ENCODE data around the gene TRAF7. TPM values are rescaled to one million over a fixed set of nuclear protein-coding genes. Genes with fewer than 3 reads are reported as not detected.

Gene TRAF7
- total RNA-seq, 1 donor from 2014 or later = 35.7 TPM

DNA sequence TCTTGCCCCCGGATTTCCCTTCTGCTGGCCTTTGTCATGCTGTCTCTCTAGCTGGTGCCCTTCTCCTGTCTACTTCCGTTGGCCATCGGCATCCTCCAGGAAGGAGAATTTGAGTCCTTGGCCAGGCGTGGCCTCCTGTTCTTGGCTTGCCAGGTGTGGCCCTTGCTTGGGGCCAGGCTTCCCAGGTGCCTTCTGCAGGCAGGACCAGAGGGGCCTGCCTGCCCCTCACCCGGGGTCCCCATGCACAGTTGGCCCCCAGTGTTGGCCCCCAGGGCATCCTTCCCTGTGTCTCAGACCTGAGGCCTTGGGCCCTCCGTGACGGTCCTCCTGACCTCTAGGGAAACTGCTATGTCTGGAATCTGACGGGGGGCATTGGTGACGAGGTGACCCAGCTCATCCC is 52.3 kb downstream of the TRAF7 start:
- DNase-seq (ENCODE audit: low spot score) = no peak
- intact Hi-C loops (cut with DNase I) = loop anchor here (5.0 kb wide), 1 partner anchor 51 kb away; the partner anchor contains the start of gene TRAF7

DNA sequence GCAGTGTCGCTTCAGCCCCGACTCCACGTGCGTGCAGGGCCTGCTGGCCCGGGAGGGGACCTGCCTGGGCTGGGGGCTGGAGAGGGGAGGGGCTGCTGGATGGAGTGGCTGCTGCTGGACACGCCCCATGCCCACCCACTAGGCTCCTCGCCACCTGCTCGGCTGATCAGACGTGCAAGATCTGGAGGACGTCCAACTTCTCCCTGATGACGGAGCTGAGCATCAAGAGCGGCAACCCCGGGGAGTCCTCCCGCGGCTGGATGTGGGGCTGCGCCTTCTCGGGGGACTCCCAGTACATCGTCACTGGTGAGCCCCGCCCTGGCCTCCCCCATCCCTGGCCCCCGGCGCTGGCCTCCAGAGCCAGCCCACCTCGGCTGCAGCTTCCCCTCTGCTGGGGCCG is 52.7 kb downstream of the TRAF7 start:
- DNase-seq (ENCODE audit: low spot score) = no peak
- intact Hi-C loops (cut with DNase I) = loop anchor here (5.0 kb wide), 1 partner anchor 51 kb away; the partner anchor contains the start of gene TRAF7

DNA sequence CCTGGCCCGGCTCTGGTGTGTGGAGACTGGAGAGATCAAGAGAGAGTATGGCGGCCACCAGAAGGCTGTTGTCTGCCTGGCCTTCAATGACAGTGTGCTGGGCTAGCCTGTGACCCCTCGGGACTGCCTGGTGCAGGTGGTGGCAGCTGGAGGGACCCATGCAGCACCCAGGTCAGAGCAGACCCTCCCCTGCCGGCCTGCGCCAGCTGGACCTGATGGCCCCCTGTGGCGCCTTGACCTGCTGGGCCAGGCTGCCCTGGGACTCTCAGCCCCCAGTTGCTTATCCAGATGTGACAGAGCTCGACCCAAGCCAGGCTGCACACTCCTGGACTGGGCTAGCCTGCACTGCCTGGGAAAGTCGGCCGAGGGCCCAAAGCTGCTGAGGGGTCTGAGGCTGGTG is 53.2 kb downstream of the TRAF7 start:
- intact Hi-C loops (cut with DNase I) = loop anchor here (5.0 kb wide), 1 partner anchor 51 kb away; the partner anchor contains the start of gene TRAF7
- DNase-seq (ENCODE audit: low spot score) = no peak

DNA sequence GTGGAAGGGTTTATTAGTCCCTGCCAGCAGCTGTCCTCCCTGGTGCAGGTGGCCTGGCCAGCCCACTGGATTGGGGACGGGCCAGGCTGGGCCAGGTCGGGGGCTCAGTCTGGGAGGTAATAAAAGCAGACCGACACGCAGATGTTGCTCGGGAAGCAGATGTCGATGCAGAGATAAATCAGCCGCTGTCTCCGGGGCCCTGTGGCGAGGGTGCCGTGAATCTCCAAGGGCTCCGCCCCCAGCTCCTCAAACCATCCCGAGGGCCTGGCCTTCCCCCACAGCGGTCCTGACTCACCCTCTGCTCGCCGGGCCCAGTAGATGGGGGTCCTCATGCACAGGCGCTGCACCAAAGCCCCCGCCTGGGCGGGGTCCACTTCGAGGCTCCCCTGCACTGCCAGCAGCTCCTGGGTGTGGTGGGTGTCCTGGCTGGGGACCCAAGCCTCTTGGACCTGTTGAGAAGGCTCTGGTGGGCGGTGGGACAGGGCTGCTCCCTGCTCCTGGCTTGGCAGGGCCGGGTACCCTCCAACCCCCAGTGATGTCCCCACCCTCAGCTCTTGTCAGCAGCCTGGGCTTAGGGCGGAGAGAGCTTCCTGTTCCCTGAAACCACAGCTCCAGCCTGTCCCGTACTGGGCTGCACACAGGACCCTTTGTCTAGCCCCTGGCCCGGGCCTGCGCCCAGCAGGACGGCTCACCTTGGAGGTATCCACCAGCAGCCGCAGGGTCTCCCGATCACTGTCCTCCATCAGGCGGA is 53.9 kb downstream of the TRAF7 start:
- no peak for DNase-seq (ENCODE audit: low spot score)
- intact Hi-C loops (cut with DNase I) = loop anchor here (5.0 kb wide), 2 partner anchors 43 to 52 kb away; partner anchors contain the start of genes ECI1 and TRAF7

DNA sequence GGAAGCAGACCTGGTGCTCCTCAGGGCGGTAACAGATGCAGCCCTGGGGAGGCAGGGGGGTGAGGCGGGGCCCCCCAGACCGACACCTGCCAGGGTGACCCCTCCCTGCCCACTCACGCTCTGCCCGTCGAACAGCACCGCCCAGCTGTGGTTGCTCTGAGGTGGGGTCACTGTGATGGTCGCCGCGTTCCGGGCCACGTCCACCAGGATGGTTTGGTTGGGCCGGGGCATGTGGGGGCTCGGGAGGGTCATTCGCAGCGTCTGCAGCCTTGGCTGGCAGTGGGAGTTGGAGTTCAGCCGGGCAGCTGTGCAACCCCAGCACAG is 54.4 kb downstream of the TRAF7 start:
- intact Hi-C loops (cut with DNase I) = loop anchor here (5.0 kb wide), 1 partner anchor 42 kb away; the partner anchor contains the start of gene ECI1
- no peak for DNase-seq (ENCODE audit: low spot score)

DNA sequence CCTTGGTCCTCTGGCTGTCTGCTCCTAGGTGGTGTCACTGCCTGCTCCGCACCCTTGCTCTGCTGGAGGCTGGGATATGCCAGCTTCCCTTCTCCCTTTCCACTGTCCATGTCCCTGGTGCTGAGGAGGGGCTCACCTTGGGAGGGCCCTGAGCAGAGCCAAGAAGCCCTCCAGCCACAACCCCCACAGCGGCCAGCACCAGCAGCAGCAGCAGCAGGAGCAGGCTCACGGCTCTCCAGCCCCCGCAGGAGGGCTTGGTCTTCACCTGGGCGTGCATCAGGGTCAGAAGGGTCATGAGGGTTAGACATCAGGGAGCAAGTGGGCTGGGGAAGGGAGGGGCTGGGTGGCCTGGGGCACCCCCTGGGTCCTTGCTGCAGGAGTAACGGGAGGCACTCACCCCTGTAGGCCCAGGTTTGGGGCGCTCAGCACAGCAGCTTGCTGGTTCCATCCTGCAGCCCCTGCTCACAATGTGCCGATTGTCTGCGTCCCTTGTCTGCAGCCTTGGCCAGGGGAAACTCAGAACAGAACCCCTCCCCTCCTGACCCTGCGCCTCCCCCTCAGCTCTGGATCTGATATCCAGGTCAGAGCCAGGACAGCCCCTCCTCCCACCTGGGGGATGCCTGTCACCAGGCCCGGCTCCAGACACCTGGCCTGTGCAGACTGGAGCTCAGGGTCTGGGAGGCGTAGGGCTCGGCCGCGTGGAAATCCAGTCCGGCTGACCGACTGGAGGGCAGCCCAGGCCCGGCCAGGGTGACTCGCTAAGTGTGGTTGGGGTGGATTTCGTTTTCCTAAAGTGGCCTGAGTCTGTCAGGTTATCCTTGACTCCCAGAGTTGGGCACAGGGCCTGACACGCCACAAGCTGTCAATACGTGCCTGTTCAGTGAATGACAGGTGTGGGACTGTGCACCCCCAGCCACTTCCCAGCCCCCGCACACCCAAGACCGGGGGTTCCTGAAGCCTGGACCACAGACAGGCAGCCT is 55.1 kb downstream of the TRAF7 start, which contains the start of gene BRICD5:
Gene BRICD5 (minus strand): TSS at position 478 of the 980 bp plus-strand sequence. CDS start 30 bp downstream, at position 448.
- DNase-seq (ENCODE audit: low spot score) = no peak
- intact Hi-C loops (cut with DNase I) = loop anchor here (5.0 kb wide), 1 partner anchor 42 kb away; the partner anchor contains the start of gene ECI1

DNA sequence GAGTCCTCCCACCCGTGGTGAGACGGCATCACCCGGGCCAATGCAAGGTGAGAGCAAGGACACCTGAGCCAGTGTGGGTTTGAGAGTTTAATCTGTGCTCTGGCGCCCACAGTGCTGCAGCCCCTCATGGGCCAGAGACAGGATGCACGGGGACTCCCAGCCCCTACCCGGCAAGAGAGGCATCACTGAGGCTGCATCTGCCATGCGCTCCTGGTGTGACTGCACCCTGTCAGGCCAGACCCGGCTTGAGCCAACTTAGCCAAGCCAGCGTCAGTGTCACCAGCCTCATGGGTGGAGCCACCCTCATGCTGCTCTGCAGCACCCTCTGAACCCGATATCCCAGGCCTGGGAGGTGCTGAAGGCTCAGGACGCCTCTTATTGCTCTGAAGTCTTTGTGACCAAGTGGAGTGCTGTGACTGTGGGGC is 56.4 kb downstream of the TRAF7 start:
- no peak for DNase-seq (ENCODE audit: low spot score)
- intact Hi-C loops (cut with DNase I) = loop anchor here (5.0 kb wide), 1 partner anchor 40 kb away; the partner anchor contains the start of gene ECI1

DNA sequence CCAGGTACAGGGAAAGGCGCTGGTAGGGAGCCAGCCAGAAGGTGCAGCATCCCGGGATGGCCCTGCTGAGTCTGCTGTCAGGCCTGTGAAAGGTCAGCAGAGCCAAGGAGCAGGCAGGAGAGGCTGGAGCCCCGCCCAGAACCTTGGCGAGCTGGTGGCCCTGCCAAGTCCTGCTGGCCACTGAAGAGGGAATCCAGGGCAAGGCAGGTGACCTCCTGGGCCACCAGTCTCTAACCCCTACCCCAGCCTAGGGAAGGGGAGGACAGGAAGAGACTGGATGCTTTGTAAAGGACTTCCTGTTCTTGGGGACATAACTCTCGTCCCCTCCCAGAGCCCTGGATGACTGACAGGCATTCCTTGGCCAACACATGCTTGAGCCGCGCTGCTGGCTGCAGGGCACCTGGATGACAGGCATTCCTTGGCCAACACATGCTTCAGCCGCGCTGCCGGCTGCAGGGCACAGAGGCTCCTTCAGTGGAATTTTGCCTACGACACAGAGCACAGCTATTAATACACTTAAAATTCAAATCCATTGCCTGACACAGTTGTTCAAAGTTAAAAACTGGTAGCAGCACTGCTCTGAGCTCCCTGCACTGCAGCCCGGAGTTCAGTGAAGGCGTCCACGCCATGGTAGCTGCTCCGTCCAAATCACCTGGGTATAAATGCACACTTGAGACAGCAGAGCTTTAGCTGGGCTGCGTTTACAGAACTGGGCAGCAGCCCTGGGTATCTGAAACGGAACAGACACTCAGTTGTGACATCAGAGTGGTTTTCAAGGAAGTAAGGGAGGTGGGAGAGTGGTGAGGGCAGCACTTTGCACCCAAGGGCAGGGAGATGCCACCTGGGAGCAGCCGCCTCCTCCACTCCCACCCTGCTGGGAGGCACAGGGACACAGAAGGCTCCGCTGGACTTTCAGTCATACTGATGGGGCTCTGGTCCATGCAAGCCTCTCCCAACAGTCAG is 57.1 kb downstream of the TRAF7 start:
- no peak for DNase-seq (ENCODE audit: low spot score)
- intact Hi-C loops (cut with DNase I) = loop anchor here (5.0 kb wide), 1 partner anchor 40 kb away; the partner anchor contains the start of gene ECI1

DNA sequence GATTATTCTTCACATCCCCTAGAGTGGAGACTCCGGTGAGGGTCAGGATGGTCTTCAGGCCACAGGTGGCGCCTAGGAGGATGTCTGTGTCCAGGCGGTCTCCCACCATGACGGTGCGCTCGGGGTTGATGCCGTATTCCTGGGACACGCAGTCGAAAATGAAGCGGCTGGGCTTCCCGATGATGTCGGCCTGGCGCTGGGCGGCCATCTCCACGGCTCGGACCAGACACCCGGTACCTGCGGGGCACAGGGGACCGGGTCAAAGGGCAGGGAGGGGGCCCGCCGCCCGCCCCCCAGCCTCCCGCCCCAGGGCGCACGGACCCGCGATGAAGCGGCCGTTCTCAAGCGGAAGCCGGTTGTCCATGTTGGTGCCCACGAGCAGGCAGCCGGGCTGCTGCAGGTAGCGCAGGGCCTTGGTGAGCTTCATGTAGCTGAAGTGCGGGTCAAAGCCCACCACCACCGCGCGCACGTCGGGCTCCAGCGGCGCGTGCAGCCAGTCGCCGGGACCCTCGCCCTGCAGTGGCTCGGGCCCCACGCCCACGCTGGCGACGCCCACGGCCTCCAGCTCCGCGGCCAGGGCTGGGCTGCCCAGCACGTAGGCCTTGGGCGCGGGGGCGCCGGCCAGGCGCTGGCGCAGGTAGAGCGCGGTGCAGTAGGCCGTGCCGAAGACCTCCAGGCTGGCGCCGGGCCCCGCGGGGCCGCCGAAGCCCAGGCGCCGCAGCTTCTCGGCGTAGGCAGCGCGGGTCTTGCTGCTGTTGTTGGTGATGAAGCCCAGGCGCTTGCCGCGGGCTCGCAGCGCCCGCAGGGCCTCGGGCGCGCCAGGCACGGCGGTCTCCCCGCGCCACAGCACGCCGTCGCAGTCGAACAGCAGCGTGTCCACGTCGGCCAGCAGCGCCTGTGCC is 58.5 kb downstream of the TRAF7 start:
- intact Hi-C loops (cut with DNase I) = loop anchor here (5.0 kb wide), 1 partner anchor 38 kb away; the partner anchor contains the start of gene ECI1
- DNase-seq (ENCODE audit: low spot score) = no peak

DNA sequence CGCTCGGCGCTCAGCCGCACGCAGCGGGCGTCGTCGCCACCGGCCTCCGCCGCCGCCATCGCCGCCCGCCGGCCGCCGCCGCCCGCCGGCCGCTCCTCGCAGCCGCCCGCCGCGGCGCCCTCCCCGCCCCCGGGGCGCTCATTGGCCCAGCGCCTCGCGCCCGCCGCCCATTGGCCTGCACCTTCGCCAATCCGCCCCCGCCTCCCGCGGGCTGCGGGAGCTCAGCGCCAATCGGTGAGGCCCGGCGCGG is 59.1 kb downstream of the TRAF7 start, which contains the start of gene PGP:
Gene PGP (minus strand): TSS at position 122 of the 250 bp plus-strand sequence. CDS start 63 bp downstream, at position 59.
- intact Hi-C loops (cut with DNase I) = loop anchor here (5.0 kb wide), 1 partner anchor 38 kb away; the partner anchor contains the start of gene ECI1
- no peak for DNase-seq (ENCODE audit: low spot score)

DNA sequence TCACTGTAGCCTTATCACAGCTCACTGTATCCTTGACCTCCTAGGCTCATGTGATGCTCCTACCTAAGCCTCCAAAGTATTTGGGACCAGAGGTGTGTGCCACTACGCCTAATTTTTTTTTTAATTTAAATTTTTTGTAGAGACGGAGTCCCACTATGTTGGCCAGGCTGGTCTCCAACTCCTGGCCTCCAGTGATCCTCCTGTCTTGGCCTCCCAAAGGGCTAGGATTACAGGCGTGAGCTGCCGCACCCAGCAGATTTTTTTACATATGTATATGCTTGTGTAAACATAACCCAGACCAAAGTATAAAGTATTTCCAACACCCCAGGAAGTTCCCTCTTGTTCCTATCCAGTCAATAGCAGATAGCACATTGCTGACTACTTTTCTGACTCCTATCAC is 60.7 kb downstream of the TRAF7 start:
- intact Hi-C loops (cut with DNase I) = no loop called here
- no peak for DNase-seq (ENCODE audit: low spot score)

DNA sequence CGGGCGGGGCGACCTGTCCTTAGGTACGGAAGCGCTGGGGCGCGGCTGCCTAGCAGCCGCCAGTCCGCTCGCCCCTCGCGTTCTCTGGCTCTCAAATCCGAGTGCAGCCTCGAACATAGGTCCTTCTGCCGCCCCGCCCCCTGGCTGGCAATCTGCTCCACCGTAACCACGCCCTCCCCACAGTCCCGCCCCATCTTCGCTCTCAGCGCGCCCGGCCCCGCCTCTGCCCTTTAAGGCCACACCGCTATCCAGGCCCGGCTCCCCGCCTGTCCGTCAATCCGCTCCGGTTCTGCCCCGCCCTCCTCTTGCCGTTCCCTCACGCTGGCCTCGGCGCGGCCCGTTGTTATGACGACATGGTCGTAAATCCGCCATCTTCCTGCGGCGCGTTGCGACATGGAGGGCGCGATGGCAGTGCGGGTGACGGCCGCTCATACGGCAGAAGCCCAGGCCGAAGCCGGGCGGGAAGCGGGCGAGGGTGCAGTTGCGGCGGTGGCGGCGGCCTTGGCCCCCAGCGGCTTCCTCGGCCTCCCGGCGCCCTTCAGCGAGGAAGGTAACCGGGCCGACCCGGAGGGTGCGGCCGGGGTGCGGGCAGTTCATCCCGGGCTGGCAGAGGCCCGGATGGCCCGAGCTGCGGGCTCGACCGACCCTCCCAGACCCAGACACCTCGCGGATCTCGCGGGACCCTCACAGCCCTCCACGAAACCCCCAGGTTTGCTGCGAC is 67.8 kb downstream of the TRAF7 start, which contains the start of gene E4F1:
Gene E4F1 (plus strand): TSS at position 371 of the 721 bp plus-strand sequence. CDS start 23 bp downstream, at position 394.
- intact Hi-C loops (cut with DNase I) = no loop called here
- DNase-seq (ENCODE audit: low spot score) = peak; percentile 100

DNA sequence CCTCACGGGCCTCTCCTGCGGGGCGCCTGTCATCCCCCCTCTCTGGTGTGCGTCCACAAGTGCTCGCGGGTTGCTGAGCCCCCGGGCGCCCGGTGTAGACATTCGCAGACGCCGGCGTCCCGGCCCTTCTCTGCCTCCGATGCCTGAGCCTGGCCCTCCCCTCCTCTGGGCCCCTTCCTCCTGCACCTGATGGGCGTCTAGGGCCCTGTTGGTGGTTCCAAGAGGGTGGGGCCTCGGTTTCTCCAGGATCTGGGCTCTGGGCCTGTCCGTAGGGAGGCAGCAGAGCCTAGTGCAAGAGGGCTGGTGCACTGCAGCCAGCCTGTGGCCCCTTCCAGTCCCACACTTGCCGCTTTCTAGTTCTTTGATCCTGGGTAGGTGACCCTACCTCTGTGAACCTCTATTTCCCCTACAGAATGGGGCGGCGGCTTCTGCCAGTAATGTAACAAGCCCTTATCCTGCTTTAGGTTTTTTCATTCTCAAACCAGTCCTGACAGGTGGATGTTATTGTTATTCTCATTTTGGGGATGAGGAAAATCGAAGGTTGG is 68.4 kb downstream of the TRAF7 start:
- intact Hi-C loops (cut with DNase I) = no loop called here
- no peak for DNase-seq (ENCODE audit: low spot score)

DNA sequence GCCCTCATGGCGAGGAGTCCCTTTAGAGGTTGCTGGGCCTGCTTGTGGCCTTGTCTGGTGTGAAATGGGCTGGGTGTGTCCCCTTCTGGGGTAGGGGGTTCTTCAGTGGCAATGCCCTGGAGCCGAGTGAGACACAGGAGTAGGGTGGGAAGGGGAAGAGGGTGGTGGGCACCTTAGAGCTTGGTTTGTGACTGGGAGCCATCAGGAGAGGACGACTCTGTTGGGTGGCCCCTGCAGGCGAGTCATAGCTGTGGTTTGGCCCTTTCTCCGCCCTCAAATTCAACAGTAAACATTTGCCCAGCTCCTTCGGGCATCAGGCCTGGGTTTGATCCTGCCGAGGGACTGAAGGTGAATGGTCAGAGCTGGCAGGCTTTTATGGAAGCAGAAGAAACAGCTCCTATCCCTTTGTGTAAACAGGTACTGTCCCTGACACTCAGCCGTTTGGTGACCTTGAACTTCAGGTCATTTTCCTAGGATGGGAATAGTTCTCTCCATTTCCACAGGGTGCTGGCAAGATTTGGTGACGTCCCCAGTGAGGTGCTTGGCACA is 70.7 kb downstream of the TRAF7 start:
- intact Hi-C loops (cut with DNase I) = no loop called here
- no peak for DNase-seq (ENCODE audit: low spot score)

DNA sequence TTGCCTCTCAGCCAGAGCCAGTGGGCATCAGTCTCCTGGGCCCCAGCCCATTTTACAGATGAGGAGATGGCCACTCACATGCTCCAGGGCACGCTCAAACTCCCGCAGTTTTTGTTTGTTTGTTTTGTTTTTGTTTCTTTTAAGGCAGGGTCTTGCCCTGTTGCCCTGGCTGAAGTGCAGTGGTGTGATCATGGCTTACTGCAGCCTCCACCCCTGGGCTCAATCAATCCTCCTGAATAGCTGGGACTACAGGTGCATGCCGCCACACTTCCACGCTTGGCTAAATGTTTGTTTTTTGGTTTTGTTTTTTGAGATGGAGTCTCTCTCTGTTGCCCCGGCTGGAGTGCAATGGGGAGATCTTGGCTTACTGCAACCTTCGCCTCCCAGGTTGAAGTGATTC is 71.3 kb downstream of the TRAF7 start:
- DNase-seq (ENCODE audit: low spot score) = no peak
- intact Hi-C loops (cut with DNase I) = no loop called here
